HEK293 (cell line): Measurements from ENCODE around the gene NUCB1.

ENCODE experiments used
- GLI4 ChIP-seq: fragments of 450-650 bp; formaldehyde crosslinking; IDR thresholded peaks from 2 replicates; pipeline ENCODE4 v1.5.1; 2016; ENCODE audit warnings: missing biosample characterization, missing genetic modification characterization
- GLIS2 ChIP-seq: fragments of 450-650 bp; formaldehyde crosslinking; IDR thresholded peaks from 2 replicates; pipeline ENCODE4 v1.5.1; 2016; ENCODE audit warnings: missing biosample characterization, missing genetic modification characterization
- HOXC10 ChIP-seq: sonication (generic); formaldehyde crosslinking; IDR thresholded peaks from 2 replicates; pipeline ENCODE4 v1.8.1; 2023; ENCODE audit warnings: mild to moderate bottlenecking, missing genetic modification reagents
- MEIS1 ChIP-seq: sonication (generic); formaldehyde crosslinking; IDR thresholded peaks from 2 replicates; pipeline ENCODE4 v1.8.1; 2022; ENCODE audit warnings: missing genetic modification reagents, mild to moderate bottlenecking, borderline replicate concordance
- PRDM1 ChIP-seq: fragments of 450-650 bp; formaldehyde crosslinking; IDR thresholded peaks from 2 replicates; pipeline ENCODE4; 2016; ENCODE audit warnings: missing biosample characterization, missing genetic modification characterization
- RBAK ChIP-seq: fragments of 450-650 bp; formaldehyde crosslinking; IDR thresholded peaks from 2 replicates; pipeline ENCODE4 v1.5.1; 2016; ENCODE audit warnings: missing biosample characterization, missing genetic modification characterization
- SCRT2 ChIP-seq: fragments of 450-650 bp; formaldehyde crosslinking; IDR thresholded peaks from 2 replicates; pipeline ENCODE4 v1.5.1; 2016; ENCODE audit warnings: missing biosample characterization, missing genetic modification characterization
- SP2 ChIP-seq: fragments of 450-650 bp; formaldehyde crosslinking; IDR thresholded peaks from 2 replicates; pipeline ENCODE4 v1.5.1; 2016; ENCODE audit warnings: missing biosample characterization, missing genetic modification characterization
- SP7 ChIP-seq: fragments of 450-650 bp; formaldehyde crosslinking; IDR thresholded peaks from 2 replicates; pipeline ENCODE4 v1.5.1; 2016; ENCODE audit warnings: missing biosample characterization, missing genetic modification characterization
- ZBTB20 ChIP-seq: fragments of 450-650 bp; formaldehyde crosslinking; IDR thresholded peaks from 2 replicates; pipeline ENCODE4 v1.5.1; 2016; ENCODE audit warnings: missing biosample characterization, missing genetic modification characterization
- ZEB2 ChIP-seq: fragments of 450-650 bp; formaldehyde crosslinking; IDR thresholded peaks from 2 replicates; pipeline ENCODE4 v1.5.1; 2016; ENCODE audit warnings: missing biosample characterization, missing genetic modification characterization
- ZIC2 ChIP-seq: fragments of 450-650 bp; formaldehyde crosslinking; IDR thresholded peaks from 2 replicates; pipeline ENCODE4 v1.5.1; 2016; ENCODE audit warnings: missing biosample characterization, missing genetic modification characterization
- ZNF19 ChIP-seq: fragments of 450-650 bp; formaldehyde crosslinking; IDR thresholded peaks from 2 replicates; pipeline ENCODE4; 2016; ENCODE audit warnings: missing biosample characterization, missing genetic modification characterization, low read depth
- ZNF311 ChIP-seq: fragments of 450-650 bp; formaldehyde crosslinking; IDR thresholded peaks from 2 replicates; pipeline ENCODE4 v1.5.1; 2017; ENCODE audit warnings: missing biosample characterization, missing genetic modification characterization, borderline replicate concordance
- ZNF600 ChIP-seq: fragments of 450-650 bp; formaldehyde crosslinking; IDR thresholded peaks from 2 replicates; pipeline ENCODE4 v1.5.1; 2016; ENCODE audit warnings: missing biosample characterization, missing genetic modification characterization
- ZNF701 ChIP-seq: fragments of 450-650 bp; formaldehyde crosslinking; IDR thresholded peaks from 2 replicates; pipeline ENCODE4 v1.5.1; 2016; ENCODE audit warnings: missing biosample characterization, missing genetic modification characterization
- ZSCAN16 ChIP-seq: fragments of 450-650 bp; formaldehyde crosslinking; IDR thresholded peaks from 2 replicates; pipeline ENCODE4 v1.5.1; 2016; ENCODE audit warnings: missing biosample characterization, missing genetic modification characterization
- ZSCAN23 ChIP-seq: fragments of 450-650 bp; formaldehyde crosslinking; IDR thresholded peaks from 2 replicates; pipeline ENCODE4 v1.5.1; 2016; ENCODE audit warnings: missing biosample characterization, missing genetic modification characterization
- TF ChIP-seq, protein P1 (sequence below): fragments of 450-650 bp; formaldehyde crosslinking; IDR thresholded peaks from 2 replicates; pipeline ENCODE4 v1.5.1; 2016; ENCODE audit warnings: missing biosample characterization, missing genetic modification characterization
- TF ChIP-seq, protein P2 (sequence below): fragments of 450-650 bp; formaldehyde crosslinking; IDR thresholded peaks from 2 replicates; pipeline ENCODE4 v1.5.1; 2016; ENCODE audit warnings: missing biosample characterization, missing genetic modification characterization
- TF ChIP-seq, protein P3 (sequence below): fragments of 450-650 bp; formaldehyde crosslinking; IDR thresholded peaks from 2 replicates; pipeline ENCODE4 v1.5.1; 2016; ENCODE audit warnings: missing biosample characterization, missing genetic modification characterization, low read depth
- TF ChIP-seq, protein P4 (sequence below): fragments of 450-650 bp; formaldehyde crosslinking; IDR thresholded peaks from 2 replicates; pipeline ENCODE4 v1.5.1; 2017; ENCODE audit warnings: missing biosample characterization, missing genetic modification characterization
- TF ChIP-seq, protein P5 (sequence below): fragments of 450-650 bp; formaldehyde crosslinking; optimal IDR thresholded peaks from 2 replicates; pipeline ENCODE3; 2016; ENCODE audit warnings: missing biosample characterization, mild to moderate bottlenecking, missing genetic modification characterization
- TF ChIP-seq, protein P6 (sequence below): sonication (generic); formaldehyde crosslinking; IDR thresholded peaks from 2 replicates; pipeline ENCODE4 v1.8.1; 2022; ENCODE audit warnings: mild to moderate bottlenecking, moderate library complexity, missing genetic modification reagents
- TF ChIP-seq, protein P7 (sequence below): fragments of 450-650 bp; formaldehyde crosslinking; IDR thresholded peaks from 2 replicates; pipeline ENCODE4; 2016; ENCODE audit warnings: missing biosample characterization, missing genetic modification characterization
- TF ChIP-seq, protein P8 (sequence below): fragments of 450-650 bp; formaldehyde crosslinking; IDR thresholded peaks from 2 replicates; pipeline ENCODE4 v1.5.1; 2016; ENCODE audit warnings: missing biosample characterization, missing genetic modification characterization

The NUCB1 gene

DNA sequence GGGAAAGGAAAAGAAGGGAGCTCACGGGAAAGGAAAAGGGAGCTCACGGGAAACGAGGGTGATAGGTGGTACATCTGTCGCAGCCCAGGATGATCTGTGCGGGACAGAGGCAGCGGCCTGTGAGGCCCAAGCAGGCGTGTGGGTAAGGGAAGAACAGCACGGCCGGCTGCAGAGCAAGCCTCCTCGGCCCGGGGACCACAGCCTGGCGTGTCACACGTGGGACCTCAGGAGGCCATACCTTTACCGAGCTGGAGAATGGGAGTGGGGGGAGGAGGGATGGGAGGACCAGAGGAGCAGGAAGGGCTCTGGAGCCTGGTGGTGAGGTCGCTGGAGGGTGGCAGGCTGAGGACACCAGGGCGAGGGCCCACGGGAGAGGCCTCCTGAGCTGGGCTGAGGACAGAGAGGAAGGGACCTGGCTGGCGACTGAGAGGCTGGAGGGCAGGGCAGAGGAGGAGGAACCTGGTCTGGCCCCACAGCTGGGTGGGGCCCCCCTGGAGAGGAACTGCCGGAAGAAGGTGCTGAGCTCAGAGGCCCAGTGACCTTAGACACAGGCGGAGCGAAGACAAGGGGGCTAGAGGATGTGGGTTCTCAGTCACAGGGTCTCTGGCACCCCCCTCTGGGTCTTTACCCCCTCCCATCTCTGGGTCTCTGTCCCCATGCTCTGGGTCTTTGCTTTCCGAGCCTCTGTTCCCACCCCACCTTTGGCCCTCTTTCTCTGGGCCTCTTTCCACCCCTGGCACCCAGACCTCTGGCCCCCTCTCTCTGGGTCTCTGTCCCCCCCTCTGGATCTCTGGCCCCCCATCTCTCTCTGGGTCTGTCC lies 62.1 kb downstream of the NUCB1 start (continued):
- TF ChIP-seq, protein P1, sequence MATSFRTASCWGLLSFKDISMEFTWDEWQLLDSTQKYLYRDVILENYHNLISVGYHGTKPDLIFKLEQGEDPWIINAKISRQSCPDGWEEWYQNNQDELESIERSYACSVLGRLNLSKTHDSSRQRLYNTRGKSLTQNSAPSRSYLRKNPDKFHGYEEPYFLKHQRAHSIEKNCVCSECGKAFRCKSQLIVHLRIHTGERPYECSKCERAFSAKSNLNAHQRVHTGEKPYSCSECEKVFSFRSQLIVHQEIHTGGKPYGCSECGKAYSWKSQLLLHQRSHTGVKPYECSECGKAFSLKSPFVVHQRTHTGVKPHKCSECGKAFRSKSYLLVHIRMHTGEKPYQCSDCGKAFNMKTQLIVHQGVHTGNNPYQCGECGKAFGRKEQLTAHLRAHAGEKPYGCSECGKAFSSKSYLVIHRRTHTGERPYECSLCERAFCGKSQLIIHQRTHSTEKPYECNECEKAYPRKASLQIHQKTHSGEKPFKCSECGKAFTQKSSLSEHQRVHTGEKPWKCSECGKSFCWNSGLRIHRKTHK (tag by site-specific recombination): no peak
- TF ChIP-seq, protein P2, sequence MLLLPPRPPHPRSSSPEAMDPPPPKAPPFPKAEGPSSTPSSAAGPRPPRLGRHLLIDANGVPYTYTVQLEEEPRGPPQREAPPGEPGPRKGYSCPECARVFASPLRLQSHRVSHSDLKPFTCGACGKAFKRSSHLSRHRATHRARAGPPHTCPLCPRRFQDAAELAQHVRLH (tag by site-specific recombination): no peak
- TF ChIP-seq ZNF311 (no peak), SCRT2 (tag by site-specific recombination) (no peak), ZNF701 (tag by site-specific recombination) (no peak), GLI4 (tag by site-specific recombination) (no peak), ZIC2 (tag by site-specific recombination) (peak; percentile 51), ZSCAN23 (0 out of 2 replicates have a peak, but pooled peaks have one; percentile 28), RBAK (no peak), ZBTB20 (tag by site-specific recombination) (peak; percentile 15; the same call in 1 of the 2 replicates), ZNF19 (tag by site-specific recombination) (no peak), SP2 (tag by site-specific recombination) (peak; percentile 57), HOXC10 (CRISPR knock-in tag) (no peak), GLIS2 (tag by site-specific recombination) (peak; percentile 89), ZSCAN16 (tag by site-specific recombination) (0 out of 2 replicates have a peak, but pooled peaks have one; percentile 16), MEIS1 (CRISPR knock-in tag) (no peak), ZNF600 (tag by site-specific recombination) (peak; percentile 87), PRDM1 (tag by site-specific recombination) (no peak), SP7 (peak; percentile 47; the same call in 1 of the 2 replicates), ZEB2 (tag by site-specific recombination) (no peak)
- TF ChIP-seq, protein P3, sequence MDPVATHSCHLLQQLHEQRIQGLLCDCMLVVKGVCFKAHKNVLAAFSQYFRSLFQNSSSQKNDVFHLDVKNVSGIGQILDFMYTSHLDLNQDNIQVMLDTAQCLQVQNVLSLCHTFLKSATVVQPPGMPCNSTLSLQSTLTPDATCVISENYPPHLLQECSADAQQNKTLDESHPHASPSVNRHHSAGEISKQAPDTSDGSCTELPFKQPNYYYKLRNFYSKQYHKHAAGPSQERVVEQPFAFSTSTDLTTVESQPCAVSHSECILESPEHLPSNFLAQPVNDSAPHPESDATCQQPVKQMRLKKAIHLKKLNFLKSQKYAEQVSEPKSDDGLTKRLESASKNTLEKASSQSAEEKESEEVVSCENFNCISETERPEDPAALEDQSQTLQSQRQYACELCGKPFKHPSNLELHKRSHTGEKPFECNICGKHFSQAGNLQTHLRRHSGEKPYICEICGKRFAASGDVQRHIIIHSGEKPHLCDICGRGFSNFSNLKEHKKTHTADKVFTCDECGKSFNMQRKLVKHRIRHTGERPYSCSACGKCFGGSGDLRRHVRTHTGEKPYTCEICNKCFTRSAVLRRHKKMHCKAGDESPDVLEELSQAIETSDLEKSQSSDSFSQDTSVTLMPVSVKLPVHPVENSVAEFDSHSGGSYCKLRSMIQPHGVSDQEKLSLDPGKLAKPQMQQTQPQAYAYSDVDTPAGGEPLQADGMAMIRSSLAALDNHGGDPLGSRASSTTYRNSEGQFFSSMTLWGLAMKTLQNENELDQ: no peak
- TF ChIP-seq, protein P4, sequence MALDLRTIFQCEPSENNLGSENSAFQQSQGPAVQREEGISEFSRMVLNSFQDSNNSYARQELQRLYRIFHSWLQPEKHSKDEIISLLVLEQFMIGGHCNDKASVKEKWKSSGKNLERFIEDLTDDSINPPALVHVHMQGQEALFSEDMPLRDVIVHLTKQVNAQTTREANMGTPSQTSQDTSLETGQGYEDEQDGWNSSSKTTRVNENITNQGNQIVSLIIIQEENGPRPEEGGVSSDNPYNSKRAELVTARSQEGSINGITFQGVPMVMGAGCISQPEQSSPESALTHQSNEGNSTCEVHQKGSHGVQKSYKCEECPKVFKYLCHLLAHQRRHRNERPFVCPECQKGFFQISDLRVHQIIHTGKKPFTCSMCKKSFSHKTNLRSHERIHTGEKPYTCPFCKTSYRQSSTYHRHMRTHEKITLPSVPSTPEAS (tag by site-specific recombination): no peak
- TF ChIP-seq, protein P5, sequence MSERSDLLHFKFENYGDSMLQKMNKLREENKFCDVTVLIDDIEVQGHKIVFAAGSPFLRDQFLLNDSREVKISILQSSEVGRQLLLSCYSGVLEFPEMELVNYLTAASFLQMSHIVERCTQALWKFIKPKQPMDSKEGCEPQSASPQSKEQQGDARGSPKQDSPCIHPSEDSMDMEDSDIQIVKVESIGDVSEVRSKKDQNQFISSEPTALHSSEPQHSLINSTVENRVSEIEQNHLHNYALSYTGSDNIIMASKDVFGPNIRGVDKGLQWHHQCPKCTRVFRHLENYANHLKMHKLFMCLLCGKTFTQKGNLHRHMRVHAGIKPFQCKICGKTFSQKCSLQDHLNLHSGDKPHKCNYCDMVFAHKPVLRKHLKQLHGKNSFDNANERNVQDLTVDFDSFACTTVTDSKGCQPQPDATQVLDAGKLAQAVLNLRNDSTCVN (tag by site-specific recombination): no peak
- TF ChIP-seq, protein P6, sequence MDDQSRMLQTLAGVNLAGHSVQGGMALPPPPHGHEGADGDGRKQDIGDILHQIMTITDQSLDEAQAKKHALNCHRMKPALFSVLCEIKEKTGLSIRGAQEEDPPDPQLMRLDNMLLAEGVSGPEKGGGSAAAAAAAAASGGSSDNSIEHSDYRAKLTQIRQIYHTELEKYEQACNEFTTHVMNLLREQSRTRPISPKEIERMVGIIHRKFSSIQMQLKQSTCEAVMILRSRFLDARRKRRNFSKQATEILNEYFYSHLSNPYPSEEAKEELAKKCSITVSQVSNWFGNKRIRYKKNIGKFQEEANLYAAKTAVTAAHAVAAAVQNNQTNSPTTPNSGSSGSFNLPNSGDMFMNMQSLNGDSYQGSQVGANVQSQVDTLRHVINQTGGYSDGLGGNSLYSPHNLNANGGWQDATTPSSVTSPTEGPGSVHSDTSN (CRISPR knock-in tag): no peak
- TF ChIP-seq, protein P7, sequence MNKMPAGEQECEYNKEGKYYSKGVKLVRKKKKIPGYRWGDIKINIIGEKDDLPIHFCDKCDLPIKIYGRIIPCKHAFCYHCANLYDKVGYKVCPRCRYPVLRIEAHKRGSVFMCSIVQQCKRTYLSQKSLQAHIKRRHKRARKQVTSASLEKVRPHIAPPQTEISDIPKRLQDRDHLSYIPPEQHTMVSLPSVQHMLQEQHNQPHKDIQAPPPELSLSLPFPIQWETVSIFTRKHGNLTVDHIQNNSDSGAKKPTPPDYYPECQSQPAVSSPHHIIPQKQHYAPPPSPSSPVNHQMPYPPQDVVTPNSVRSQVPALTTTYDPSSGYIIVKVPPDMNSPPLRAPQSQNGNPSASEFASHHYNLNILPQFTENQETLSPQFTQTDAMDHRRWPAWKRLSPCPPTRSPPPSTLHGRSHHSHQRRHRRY (tag by site-specific recombination): no peak
- TF ChIP-seq, protein P8, sequence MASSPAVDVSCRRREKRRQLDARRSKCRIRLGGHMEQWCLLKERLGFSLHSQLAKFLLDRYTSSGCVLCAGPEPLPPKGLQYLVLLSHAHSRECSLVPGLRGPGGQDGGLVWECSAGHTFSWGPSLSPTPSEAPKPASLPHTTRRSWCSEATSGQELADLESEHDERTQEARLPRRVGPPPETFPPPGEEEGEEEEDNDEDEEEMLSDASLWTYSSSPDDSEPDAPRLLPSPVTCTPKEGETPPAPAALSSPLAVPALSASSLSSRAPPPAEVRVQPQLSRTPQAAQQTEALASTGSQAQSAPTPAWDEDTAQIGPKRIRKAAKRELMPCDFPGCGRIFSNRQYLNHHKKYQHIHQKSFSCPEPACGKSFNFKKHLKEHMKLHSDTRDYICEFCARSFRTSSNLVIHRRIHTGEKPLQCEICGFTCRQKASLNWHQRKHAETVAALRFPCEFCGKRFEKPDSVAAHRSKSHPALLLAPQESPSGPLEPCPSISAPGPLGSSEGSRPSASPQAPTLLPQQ (tag by site-specific recombination): peak; percentile 96
